Measurements from ENCODE around the gene GBA2.

DNA sequence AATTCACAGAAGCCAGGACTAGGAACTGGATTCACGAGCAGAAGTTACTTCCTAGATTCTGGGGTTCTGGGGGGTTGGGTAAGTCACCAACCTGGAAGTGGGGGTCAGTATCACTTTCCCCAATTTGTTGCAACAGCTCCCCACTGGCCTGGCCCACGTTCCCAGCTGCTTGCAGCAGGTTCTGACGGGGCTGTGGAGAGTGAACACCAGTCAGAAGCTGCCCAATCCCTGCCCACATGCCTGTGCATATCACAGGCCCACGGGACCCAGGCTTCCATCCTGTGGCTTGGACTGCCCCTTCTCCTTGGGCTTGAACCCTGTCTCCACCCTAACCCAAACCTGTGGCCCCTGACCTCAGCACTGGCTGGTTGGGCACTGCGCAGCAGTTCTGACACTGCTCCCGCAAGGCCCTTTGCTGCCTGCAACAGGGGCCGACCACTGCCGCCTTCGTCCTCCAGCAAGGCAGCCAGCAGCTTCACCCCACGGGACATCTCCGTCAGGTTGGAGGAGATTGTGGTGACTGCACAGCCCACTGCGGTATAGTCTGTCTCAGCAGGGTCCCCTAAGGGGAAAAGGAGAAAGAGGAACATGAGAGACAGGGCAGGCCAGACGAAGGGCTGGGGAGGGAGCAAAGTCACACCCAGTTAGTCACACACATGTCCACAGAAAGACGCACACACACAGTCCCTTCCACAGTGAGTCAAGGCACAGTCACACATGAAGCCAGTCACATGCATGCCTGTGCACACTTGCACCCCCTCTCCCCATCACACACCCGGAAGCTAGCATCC lies 30.1 kb downstream of the GBA2 start:
- TF ChIP-seq, protein P1, sequence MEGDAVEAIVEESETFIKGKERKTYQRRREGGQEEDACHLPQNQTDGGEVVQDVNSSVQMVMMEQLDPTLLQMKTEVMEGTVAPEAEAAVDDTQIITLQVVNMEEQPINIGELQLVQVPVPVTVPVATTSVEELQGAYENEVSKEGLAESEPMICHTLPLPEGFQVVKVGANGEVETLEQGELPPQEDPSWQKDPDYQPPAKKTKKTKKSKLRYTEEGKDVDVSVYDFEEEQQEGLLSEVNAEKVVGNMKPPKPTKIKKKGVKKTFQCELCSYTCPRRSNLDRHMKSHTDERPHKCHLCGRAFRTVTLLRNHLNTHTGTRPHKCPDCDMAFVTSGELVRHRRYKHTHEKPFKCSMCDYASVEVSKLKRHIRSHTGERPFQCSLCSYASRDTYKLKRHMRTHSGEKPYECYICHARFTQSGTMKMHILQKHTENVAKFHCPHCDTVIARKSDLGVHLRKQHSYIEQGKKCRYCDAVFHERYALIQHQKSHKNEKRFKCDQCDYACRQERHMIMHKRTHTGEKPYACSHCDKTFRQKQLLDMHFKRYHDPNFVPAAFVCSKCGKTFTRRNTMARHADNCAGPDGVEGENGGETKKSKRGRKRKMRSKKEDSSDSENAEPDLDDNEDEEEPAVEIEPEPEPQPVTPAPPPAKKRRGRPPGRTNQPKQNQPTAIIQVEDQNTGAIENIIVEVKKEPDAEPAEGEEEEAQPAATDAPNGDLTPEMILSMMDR (IDR thresholded peaks at IDR 0.05), result no peak
- TF ChIP-seq POLR2A (IDR thresholded peaks at IDR 0.05) (no peak), EP300 (IDR thresholded peaks at IDR 0.05) (no peak)
